ENCODE results near the gene TMEM209.
"Not testable (repeated sequence)": the region's sequence is repeated elsewhere in the genome, so short reads cannot be mapped to it uniquely, and the experiment has no call there.

Gene TMEM209

DNA sequence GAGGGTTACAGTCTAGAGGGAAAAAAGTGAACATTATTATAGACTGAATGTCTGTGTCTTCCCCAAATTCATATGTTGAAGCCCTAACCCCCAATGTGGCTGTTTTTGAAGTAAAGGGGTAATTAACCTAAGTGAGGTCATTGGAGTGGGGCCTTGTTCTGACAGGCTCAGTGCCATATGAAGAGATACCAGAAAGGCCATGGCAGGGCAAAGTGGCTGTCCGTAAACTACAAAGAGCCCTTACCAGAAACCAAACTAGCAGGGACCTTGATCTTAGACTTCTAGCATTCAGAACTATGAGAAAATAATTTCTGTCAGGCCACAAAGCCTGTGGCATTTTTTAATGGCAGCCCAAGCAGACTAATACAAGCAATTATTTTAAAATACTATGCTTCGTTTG is 8.7 kb downstream of the TMEM209 start:
- DNase-seq (ENCODE audit: low read depth): no peak
- no peak overlapping the region for H3K4me3 ChIP-seq (ENCODE audit: low read depth, low read length)
- TF ChIP-seq, protein P1, sequence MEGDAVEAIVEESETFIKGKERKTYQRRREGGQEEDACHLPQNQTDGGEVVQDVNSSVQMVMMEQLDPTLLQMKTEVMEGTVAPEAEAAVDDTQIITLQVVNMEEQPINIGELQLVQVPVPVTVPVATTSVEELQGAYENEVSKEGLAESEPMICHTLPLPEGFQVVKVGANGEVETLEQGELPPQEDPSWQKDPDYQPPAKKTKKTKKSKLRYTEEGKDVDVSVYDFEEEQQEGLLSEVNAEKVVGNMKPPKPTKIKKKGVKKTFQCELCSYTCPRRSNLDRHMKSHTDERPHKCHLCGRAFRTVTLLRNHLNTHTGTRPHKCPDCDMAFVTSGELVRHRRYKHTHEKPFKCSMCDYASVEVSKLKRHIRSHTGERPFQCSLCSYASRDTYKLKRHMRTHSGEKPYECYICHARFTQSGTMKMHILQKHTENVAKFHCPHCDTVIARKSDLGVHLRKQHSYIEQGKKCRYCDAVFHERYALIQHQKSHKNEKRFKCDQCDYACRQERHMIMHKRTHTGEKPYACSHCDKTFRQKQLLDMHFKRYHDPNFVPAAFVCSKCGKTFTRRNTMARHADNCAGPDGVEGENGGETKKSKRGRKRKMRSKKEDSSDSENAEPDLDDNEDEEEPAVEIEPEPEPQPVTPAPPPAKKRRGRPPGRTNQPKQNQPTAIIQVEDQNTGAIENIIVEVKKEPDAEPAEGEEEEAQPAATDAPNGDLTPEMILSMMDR (conservative IDR thresholded peaks at IDR 0.05; ENCODE audit: low read depth, low read length): no peak

DNA sequence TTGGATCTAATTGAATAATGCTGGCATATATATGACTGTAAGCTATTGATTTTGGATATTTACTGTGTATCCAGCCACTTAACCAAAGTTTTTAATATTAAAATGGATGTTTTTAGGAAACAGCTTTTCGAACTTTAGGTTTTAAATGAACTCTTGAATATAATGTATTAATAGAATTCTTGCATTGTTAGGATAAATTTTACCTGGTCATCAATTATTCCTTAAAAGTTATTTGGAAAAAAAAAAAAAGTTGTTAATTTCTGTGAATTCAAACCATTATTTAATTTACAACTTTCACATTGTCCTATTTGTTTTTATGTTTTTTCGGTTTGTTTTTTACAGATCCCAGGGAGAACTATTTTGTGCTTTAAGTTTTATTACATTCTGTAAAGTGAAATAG is 9.8 kb downstream of the TMEM209 start:
- DNase-seq (ENCODE audit: low read depth): no peak
- TF ChIP-seq, protein P1 (conservative IDR thresholded peaks at IDR 0.05; ENCODE audit: low read depth, low read length): no peak
- H3K4me3 ChIP-seq (ENCODE audit: low read depth, low read length): no peak overlapping the region

DNA sequence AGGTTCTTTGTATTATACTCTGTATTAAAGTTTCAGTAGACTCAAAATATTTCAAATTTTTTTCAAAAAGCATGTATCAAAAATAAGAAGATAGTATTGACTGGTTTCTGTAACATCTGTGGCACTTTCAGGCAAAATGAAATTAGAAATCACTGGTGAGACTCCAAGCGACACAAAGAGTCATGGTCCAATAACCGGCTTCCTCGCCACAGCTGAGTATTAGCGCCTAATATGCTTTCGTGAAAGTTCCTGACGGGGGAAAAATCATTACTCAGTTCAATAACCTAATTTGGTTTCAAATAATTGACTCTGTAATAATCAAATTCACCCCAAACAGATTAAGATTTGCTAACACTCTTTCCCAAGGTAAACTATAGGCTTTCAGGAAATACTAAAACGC is 13.4 kb downstream of the TMEM209 start:
- TF ChIP-seq, protein P1 (conservative IDR thresholded peaks at IDR 0.05; ENCODE audit: low read depth, low read length): no peak
- DNase-seq (ENCODE audit: low read depth): no peak
- no peak overlapping the region for H3K4me3 ChIP-seq (ENCODE audit: low read depth, low read length)

DNA sequence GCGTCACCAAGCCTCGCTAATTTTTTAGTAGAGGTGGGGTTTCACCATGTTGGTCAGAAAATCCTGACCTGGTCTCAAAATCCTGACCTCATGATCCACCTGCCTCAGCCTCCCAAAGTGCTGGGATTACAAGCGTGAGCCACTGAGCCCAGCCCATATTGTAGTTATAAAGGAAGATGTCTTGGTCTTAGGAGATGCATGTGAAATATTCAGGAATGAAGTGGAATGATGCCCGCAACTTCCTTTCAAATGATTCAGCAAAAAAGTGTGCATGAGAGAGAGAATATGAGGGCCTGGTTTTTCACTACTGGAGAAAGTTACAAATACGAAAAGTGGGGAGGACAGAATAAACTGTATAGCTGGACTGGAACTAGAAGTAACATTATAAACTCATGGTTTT is 15.9 kb downstream of the TMEM209 start:
- TF ChIP-seq, protein P1 (conservative IDR thresholded peaks at IDR 0.05; ENCODE audit: low read depth, low read length): no peak
- DNase-seq (ENCODE audit: low read depth): peak; percentile 24
- no peak overlapping the region for H3K4me3 ChIP-seq (ENCODE audit: low read depth, low read length)

DNA sequence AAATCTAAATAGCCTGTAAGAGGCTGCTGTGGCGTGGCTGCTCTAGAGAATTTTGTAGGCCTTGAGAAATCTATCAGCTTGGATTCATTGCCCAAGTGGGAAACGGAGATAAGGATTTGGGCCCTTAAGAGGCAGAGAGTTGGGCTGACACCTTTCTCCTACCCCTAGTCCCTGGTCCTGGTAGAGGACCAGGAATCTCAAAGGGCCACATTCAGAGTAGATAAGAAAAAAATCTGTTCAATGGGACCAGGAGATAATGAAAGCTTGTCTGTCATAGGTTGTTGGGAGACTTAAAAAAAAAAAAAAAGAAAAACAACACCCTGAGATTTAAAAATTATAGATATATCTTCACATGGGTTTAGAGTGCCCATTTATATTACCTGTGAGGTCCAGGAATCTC is 17.8 kb downstream of the TMEM209 start:
- H3K4me3 ChIP-seq (ENCODE audit: low read depth, low read length): no peak overlapping the region
- TF ChIP-seq, protein P1 (conservative IDR thresholded peaks at IDR 0.05; ENCODE audit: low read depth, low read length): no peak
- no peak for DNase-seq (ENCODE audit: low read depth)

DNA sequence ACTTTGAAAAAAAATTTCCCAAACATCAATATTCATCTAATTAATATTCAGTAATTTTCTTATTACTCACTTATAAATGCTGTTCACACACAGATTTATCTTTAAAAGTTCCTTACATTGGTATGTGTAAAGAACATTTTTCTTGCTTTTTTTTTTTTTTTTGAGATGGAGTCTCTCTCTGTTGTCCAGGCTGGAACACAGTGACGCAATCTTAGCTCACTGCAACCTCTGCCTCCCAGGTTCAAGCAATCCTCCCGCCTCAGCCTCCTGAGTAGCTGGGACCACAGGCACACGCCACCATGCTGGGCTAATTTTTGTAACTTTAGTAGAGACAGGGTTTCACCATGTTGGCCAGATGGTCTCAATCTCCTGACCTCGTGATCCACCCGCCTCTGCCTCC is 20.9 kb downstream of the TMEM209 start:
- H3K4me3 ChIP-seq (ENCODE audit: low read depth, low read length); DNase-seq (ENCODE audit: low read depth): not testable (repeated sequence)

DNA sequence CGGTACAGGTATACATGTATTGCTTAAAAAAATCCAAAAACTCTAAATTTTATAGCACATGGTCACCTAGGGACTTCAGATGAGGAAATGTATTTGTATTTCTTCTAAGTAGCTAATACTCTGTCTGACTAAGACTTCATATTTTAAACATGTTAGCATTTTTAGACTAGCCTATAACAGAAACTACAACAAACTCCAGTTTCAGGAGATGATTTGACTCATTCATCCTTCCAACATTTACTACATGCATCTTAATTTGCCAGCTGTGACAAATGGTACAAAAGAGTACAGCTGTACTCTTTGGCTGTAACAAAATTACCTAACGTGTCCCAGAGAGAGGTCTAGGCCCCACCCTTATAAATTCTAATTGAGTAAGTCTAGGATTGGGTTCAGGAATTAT is 22.2 kb downstream of the TMEM209 start:
- DNase-seq (ENCODE audit: low read depth): no peak
- TF ChIP-seq, protein P1 (conservative IDR thresholded peaks at IDR 0.05; ENCODE audit: low read depth, low read length): no peak

DNA sequence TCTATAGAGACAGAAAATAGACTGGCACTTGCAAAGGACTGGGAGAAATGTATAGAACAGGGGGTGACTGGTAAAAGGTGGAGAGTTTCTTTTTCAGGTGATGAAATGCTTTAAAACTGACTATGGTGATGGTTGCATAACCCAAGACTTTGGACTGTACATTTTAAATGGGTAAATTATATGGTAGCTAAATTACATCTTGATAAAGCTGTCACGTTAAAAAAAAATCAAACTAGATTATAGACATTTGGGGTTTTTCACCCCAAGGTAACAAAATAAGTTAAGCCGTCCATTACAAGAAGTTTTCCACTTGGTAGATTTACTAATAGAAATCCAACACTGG is 24.0 kb downstream of the TMEM209 start:
- TF ChIP-seq, protein P1 (conservative IDR thresholded peaks at IDR 0.05; ENCODE audit: low read depth, low read length): no peak

More for the DNA sequence above, 22.2 kb downstream of the TMEM209 start:
- no peak overlapping the region for H3K4me3 ChIP-seq (ENCODE audit: low read depth, low read length)

More for the DNA sequence above, 24.0 kb downstream of the TMEM209 start:
- H3K4me3 ChIP-seq (ENCODE audit: low read depth, low read length): no peak overlapping the region
- DNase-seq (ENCODE audit: low read depth): no peak
